Measurements from ENCODE around the gene MOGAT3.

Gene MOGAT3

DNA sequence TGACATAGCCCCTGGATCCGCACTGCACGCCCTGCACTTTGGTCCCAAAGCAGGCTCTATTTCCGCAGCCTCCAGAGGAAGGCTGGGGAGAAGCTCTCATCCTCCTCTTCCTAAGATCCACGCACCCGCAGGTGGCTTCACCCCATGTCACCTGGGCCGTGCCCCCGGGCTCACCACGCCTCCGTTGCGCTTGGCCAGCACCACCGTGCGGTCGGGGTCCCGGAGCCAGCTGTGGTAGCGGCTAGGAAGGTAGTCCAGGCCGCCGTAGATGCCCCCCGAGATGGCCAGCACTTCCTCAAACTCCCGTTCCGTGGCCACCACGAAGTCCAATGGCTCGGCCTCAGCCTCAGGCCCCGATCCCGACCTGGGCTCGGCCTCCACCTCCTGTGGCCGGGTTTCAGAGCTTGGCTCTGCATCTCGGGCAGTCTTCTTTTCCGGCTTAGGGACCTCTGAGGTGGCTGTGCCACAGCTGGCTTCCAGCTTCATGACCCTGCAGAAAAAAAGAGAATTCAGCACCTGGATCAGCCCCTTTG is 26.4 kb downstream of the MOGAT3 start:
- H3K27me3 ChIP-seq (ENCODE audit: control insufficient read depth in 1 of 2, insufficient read depth in 1 of 2, low read length in 2 of 2) = peaks cover 92 to 95% of the 10 kb centered on the region in 2 experiments
- no peak overlapping the region for H3K27ac ChIP-seq (ENCODE audit: low read length, poor library complexity, severe bottlenecking)
- H2AK5ac ChIP-seq (ENCODE audit: low read length, severe bottlenecking) = no peak overlapping the region
- H2BK12ac ChIP-seq (ENCODE audit: low read length in 2 of 2) = no peak overlapping the region
- H3K4me2 ChIP-seq (ENCODE audit: low read length, poor library complexity, severe bottlenecking) = no peak overlapping the region
- no peak overlapping the region for H3K14ac ChIP-seq (ENCODE audit: low read length in 2 of 2)
- H3K36me3 ChIP-seq (ENCODE audit: control insufficient read depth in 1 of 2, insufficient read depth in 2 of 2, low read depth in 1 of 2, low read length in 2 of 2) = no peaks in the 10 kb centered on the region
- H2BK15ac ChIP-seq (ENCODE audit: low read depth, poor library complexity, severe bottlenecking) = no peak overlapping the region
- H2BK5ac ChIP-seq (ENCODE audit: low read depth, low read length, poor library complexity, severe bottlenecking) = no peak overlapping the region
- no peak overlapping the region for H3K18ac ChIP-seq (ENCODE audit: low read depth in 1 of 2, low read length in 2 of 2)
- H3K9ac ChIP-seq (ENCODE audit: low read length) = no peak overlapping the region
- no peak overlapping the region for H2BK120ac ChIP-seq (ENCODE audit: low read depth, low read length)
- no peak for DNase-seq
- H3K4me3 ChIP-seq (ENCODE audit: insufficient read depth in 1 of 2, low read depth in 1 of 2, low read length in 2 of 2) = no peak overlapping the region
- H2AFZ ChIP-seq (ENCODE audit: low read depth, low read length) = no peak overlapping the region
- no peaks in the 10 kb centered on the region for H3K79me1 ChIP-seq (replicated peaks; ENCODE audit: low read length, poor library complexity, severe bottlenecking)
- peaks cover 31% of the 10 kb centered on the region for H3K4me1 ChIP-seq (ENCODE audit: control insufficient read depth, insufficient read depth, low read depth, low read length)
- H3K23ac ChIP-seq (ENCODE audit: low read length in 2 of 2) = no peak overlapping the region
- no peak overlapping the region for H3K4ac ChIP-seq (ENCODE audit: low read depth in 1 of 2, low read length in 2 of 2)
- H4K91ac ChIP-seq (ENCODE audit: low read length) = no peak overlapping the region
- no peaks in the 10 kb centered on the region for H3K9me3 ChIP-seq (ENCODE audit: control insufficient read depth, low read length)
- H4K8ac ChIP-seq (ENCODE audit: low read length) = no peak overlapping the region
- WGBS = 5% methylated on average over 27 of the region's 28 CpGs

DNA sequence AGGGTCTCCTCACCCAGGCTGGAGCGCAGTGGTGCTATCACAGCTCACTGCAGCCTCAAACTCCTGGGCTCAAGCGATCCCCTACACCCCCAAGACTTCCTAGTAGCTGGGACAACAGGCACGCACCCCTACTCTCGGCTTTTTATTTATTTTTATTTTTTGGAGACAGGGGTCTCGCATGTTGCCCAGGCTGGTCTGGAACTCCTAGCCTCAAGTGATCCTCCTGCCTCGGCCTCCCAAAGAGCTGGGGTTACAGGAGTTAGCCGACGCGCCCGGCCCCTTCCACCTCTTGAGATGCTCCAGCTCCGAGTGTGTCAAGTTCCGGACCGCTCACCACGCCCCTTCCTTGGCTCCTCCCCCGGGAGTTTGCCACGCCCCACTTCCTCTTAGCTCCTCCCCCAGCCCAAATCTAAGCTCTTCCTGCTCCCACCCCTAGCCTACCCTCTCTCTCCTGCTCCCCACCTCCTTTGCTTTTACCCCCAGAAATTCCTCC is 27.0 kb downstream of the MOGAT3 start:
- Histone ChIP-seq H3K27ac (ENCODE audit: low read length, poor library complexity, severe bottlenecking) (no peak overlapping the region), H3K27me3 (ENCODE audit: control insufficient read depth in 1 of 2, insufficient read depth in 1 of 2, low read length in 2 of 2) (peaks cover 92 to 97% of the 10 kb centered on the region in 2 experiments), H2BK12ac (ENCODE audit: low read length in 2 of 2) (no peak overlapping the region), H3K9ac (ENCODE audit: low read length) (no peak overlapping the region), H3K18ac (ENCODE audit: low read depth in 1 of 2, low read length in 2 of 2) (no peak overlapping the region), H3K23ac (ENCODE audit: low read length in 2 of 2) (no peak overlapping the region), H2BK15ac (ENCODE audit: low read depth, poor library complexity, severe bottlenecking) (no peak overlapping the region), H3K4me2 (ENCODE audit: low read length, poor library complexity, severe bottlenecking) (no peak overlapping the region), H3K4me1 (ENCODE audit: control insufficient read depth, insufficient read depth, low read depth, low read length) (peaks cover 31% of the 10 kb centered on the region), H3K14ac (ENCODE audit: low read length in 2 of 2) (no peak overlapping the region), H3K9me3 (ENCODE audit: control insufficient read depth, low read length) (no peaks in the 10 kb centered on the region), H3K36me3 (ENCODE audit: control insufficient read depth in 1 of 2, insufficient read depth in 2 of 2, low read depth in 1 of 2, low read length in 2 of 2) (no peaks in the 10 kb centered on the region), H3K79me1 (replicated peaks; ENCODE audit: low read length, poor library complexity, severe bottlenecking) (no peaks in the 10 kb centered on the region), H2AK5ac (ENCODE audit: low read length, severe bottlenecking) (no peak overlapping the region), H4K91ac (ENCODE audit: low read length) (no peak overlapping the region), H4K8ac (ENCODE audit: low read length) (no peak overlapping the region), H3K4me3 (ENCODE audit: insufficient read depth in 1 of 2, low read depth in 1 of 2, low read length in 2 of 2) (peak overlapping the region in 1 of 2 experiments; percentile 61), H3K4ac (ENCODE audit: low read depth in 1 of 2, low read length in 2 of 2) (no peak overlapping the region), H2BK120ac (ENCODE audit: low read depth, low read length) (no peak overlapping the region), H2AFZ (ENCODE audit: low read depth, low read length) (no peak overlapping the region), H2BK5ac (ENCODE audit: low read depth, low read length, poor library complexity, severe bottlenecking) (no peak overlapping the region)
- WGBS = 13% methylated on average over 16 of the region's 16 CpGs
- no peak for DNase-seq

DNA sequence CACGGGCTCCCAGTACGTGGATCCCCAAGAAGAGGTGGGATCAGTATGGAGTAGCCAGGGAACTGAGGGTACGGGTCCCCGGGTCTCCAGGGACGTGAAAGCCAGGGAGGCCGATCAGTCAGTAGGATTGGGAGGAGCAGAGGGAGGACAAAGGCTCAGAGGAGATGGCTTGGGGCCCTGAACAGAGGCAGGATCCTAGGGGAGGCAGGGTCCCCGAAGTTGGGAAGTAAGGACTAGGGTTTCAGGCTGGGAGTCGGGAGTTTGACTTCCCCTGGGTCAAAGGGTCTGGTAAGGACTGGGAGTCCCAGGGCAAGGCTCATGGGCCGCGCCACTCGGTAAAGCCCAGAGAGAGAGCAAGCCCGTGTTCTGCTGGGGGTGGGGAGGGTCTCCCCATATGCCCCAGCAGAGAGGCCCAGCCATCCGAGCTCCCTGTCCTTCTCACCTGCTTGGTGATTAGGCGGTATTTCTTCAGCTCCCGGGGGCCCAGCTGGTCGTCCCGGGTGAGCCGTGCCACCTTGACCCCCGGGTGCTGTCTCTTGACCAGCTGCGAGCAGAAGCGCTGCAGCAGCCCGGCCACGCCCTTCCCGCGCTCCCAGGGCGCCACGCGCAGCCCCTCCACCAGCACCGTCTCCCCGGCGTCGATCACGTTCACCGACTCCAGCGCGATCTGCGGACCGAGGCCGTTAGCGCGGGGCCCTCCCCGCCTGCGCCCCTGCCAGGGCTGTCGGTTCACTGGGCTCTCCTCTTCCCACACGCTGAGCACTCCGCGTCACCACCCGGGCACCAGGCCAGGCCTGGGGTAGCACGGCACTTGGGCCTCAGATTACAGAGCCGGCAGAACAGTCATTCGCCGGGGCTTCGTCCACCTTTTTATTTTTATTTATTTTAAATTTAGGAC is 27.7 kb downstream of the MOGAT3 start:
- WGBS = 4% methylated on average over 44 of the region's 53 CpGs

More for the DNA sequence above, 27.7 kb downstream of the MOGAT3 start:
- Histone ChIP-seq H3K9me3 (ENCODE audit: control insufficient read depth, low read length) (no peaks in the 10 kb centered on the region), H3K4ac (ENCODE audit: low read depth in 1 of 2, low read length in 2 of 2) (no peak overlapping the region), H3K27ac (ENCODE audit: low read length, poor library complexity, severe bottlenecking) (no peak overlapping the region), H3K23ac (ENCODE audit: low read length in 2 of 2) (peak overlapping the region in 1 of 2 experiments; percentile 38), H3K36me3 (ENCODE audit: control insufficient read depth in 1 of 2, insufficient read depth in 2 of 2, low read depth in 1 of 2, low read length in 2 of 2) (no peaks in the 10 kb centered on the region), H2AK5ac (ENCODE audit: low read length, severe bottlenecking) (no peak overlapping the region), H3K4me2 (ENCODE audit: low read length, poor library complexity, severe bottlenecking) (peak overlapping the region; percentile 47), H3K4me1 (ENCODE audit: control insufficient read depth, insufficient read depth, low read depth, low read length) (peaks cover 34% of the 10 kb centered on the region), H2BK5ac (ENCODE audit: low read depth, low read length, poor library complexity, severe bottlenecking) (no peak overlapping the region), H2BK120ac (ENCODE audit: low read depth, low read length) (no peak overlapping the region), H3K14ac (ENCODE audit: low read length in 2 of 2) (no peak overlapping the region), H2AFZ (ENCODE audit: low read depth, low read length) (peak overlapping the region; percentile 30), H4K91ac (ENCODE audit: low read length) (no peak overlapping the region), H3K27me3 (ENCODE audit: control insufficient read depth in 1 of 2, insufficient read depth in 1 of 2, low read length in 2 of 2) (peaks cover 93 to 97% of the 10 kb centered on the region in 2 experiments), H3K79me1 (replicated peaks; ENCODE audit: low read length, poor library complexity, severe bottlenecking) (no peaks in the 10 kb centered on the region), H2BK12ac (ENCODE audit: low read length in 2 of 2) (no peak overlapping the region), H2BK15ac (ENCODE audit: low read depth, poor library complexity, severe bottlenecking) (no peak overlapping the region), H4K8ac (ENCODE audit: low read length) (no peak overlapping the region), H3K4me3 (ENCODE audit: insufficient read depth in 1 of 2, low read depth in 1 of 2, low read length in 2 of 2) (peak overlapping the region; percentile 47 to 61), H3K9ac (ENCODE audit: low read length) (no peak overlapping the region), H3K18ac (ENCODE audit: low read depth in 1 of 2, low read length in 2 of 2) (no peak overlapping the region)
- peak; percentile 57 for DNase-seq
